Stimulated activated CD8-positive, alpha-beta memory T cell treated with anti-CD3 and anti-CD28 coated beads, Interleukin-7, amount 100 ng/mL, for 4 hours (primary cell): ENCODE measurements around the gene SEZ6L2.
A peak's percentile ranks its signal among the peaks of the same experiment; 100 is the strongest.
"Not testable (repeated sequence)": the region's sequence is repeated elsewhere in the genome, so short reads cannot be mapped to it uniquely, and the experiment has no call there.

Source experiments
- DNase-seq, 2 donors: peaks; one replicate each; pipeline ENCODE4 v3.0.0-alpha.2; 2020; ENCODE audit warnings: low read depth in 2 of 2

Gene SEZ6L2

GRCh38 chr16:29910819-29911675, 11.7 kb upstream of the SEZ6L2 start:
- no peak for DNase-seq

GRCh38 chr16:29909851-29910250, 10.5 kb upstream of the SEZ6L2 start:
- not testable (repeated sequence) for DNase-seq

GRCh38 chr16:29909391-29909790, 10.0 kb upstream of the SEZ6L2 start:
- no peak for DNase-seq

- DNase-seq: no peak
These were observed 9.4 kb upstream of the SEZ6L2 start for GRCh38 chr16:29908719-29909220.

GRCh38 chr16:29907973-29908372, 8.6 kb upstream of the SEZ6L2 start:
- no peak for DNase-seq

- no peak for DNase-seq
These were observed 7.3 kb upstream of the SEZ6L2 start for GRCh38 chr16:29906520-29907244.

GRCh38 chr16:29905668-29906067, 6.3 kb upstream of the SEZ6L2 start:
- DNase-seq: no peak

GRCh38 chr16:29904947-29905346, 5.6 kb upstream of the SEZ6L2 start:
- no peak for DNase-seq

GRCh38 chr16:29903590-29903989, 4.2 kb upstream of the SEZ6L2 start:
- no peak for DNase-seq

- no peak for DNase-seq
These were observed 2.2 kb upstream of the SEZ6L2 start for GRCh38 chr16:29901607-29901945.

- DNase-seq: no peak
These were observed 1.7 kb upstream of the SEZ6L2 start for GRCh38 chr16:29900888-29901606.

- DNase-seq: peak; percentile 17 to 54
These were observed 945 bp upstream of the SEZ6L2 start, which contains the start of gene ASPHD1 for GRCh38 chr16:29900102-29900887. Gene ASPHD1 (plus strand): TSS chr16:29900488. CDS start chr16:29900972, 484 bp downstream.

- no peak for DNase-seq
These were observed 390 bp downstream of the SEZ6L2 start for GRCh38 chr16:29898804-29899515.

- DNase-seq: no peak
These were observed 1.1 kb downstream of the SEZ6L2 start for GRCh38 chr16:29898135-29898803.

GRCh38 chr16:29897333-29897732, 2.0 kb downstream of the SEZ6L2 start:
- DNase-seq: no peak

GRCh38 chr16:29896841-29897240, 2.5 kb downstream of the SEZ6L2 start:
- DNase-seq: no peak

GRCh38 chr16:29894352-29894751, 5.0 kb downstream of the SEZ6L2 start:
- DNase-seq: no peak

GRCh38 chr16:29893553-29893952, 5.8 kb downstream of the SEZ6L2 start:
- DNase-seq: no peak

GRCh38 chr16:29892458-29892813, 6.9 kb downstream of the SEZ6L2 start:
- no peak for DNase-seq
